DMS53 treated with DMSO at 0.1 percent for 48 hours (cell line): Measurements from ENCODE around the gene SFSWAP.
"Not testable (repeated sequence)": the region's sequence is repeated elsewhere in the genome, so short reads cannot be mapped to it uniquely, and the experiment has no call there.

Experiments used
- DNase-seq: peaks from one replicate; lab custom pipeline; 2025; ENCODE audit not compliant: unreplicated experiment; lab: John Stamatoyannopoulos, UW

The SFSWAP gene

DNA sequence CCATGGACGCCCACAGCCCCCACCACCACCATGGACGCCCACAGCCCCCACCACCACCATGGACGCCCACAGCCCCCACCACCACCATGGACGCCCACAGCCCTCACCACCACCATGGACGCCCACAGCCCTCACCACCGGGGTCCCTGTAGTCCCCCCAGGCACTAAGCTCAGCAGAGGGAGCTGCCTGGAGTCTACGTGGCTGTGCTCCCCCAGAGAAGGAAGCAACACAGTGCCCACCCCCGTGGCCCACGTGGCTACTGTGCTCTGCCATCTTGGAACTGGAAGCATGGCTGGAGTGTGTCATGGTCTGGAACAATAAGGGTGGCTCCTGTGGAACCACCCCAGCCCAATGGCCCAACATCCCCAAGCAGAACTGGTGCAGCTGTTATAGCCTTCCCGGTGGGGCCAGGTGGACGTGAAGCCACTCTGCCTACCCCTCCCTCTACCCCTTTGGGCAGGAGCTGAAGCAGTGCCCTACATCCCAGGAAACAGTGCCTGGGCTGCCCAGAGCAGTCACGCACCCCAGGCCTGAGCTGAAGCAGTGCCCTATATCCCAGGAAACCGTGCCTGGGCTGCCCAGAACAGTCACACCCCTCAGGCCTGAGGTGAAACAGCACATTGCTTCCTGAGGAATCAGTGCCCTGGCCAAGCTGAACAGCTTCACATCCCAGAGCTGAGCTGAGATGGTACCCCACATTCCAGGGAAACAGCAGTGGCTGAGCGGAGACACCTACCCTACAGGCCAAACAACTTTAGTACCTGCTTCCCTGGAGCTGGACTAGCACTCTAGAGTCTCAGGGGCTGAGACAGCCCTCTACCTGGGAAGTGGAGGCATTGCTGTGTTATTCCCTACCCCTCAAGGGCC lies 9.0 kb upstream of the SFSWAP start:
- DNase-seq, result no peak

DNA sequence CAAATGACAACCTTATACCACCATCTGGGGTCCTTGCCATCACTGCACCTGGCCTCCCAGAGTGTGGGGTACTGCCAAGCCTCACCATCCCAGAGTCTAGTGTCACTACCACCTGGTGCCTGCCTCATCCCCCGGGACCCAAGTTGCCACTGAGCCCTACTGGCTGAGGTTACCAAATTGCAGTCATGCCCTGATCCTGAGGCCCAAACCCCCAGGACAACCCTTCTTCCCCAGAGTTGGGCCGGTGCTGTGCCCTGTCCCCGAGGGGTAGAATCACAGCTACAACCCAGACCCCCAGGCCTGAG lies 8.4 kb upstream of the SFSWAP start:
- DNase-seq, result no peak

DNA sequence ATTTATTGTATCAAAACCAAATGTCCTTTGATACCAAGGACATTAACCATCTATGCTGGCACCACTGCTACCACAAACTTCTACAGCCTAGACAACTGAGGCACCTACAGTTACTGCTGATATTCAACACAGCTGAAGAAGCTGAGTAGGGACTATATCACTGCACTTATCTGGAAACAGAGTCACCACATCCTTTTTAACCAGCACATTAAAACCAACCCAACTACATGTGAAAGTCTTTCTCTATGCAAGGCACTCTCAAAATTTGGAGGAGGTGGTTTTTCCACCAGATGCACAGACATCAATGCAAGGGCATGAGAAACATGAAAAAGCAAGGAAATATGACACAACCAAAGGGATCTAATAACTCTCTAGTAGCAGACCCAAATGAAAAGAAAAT lies 7.7 kb upstream of the SFSWAP start:
- no peak for DNase-seq

DNA sequence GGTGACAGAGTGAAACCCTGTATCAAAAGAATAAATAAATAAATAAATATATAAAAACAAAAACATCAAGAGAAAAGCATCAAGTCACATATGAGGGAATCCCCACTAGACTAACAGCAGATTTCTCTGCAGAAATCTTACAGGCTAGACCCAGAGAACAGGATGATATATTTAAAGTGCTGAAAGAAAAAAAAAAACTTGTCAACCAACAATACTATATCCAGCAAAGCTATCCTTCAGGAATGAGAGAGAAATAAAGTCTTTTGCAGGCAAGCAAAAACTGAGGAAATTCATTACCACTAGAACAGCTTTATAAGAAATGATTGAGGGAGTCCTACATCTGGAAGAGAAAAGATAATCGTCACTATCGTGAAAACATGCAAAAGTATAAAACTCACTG lies 6.4 kb upstream of the SFSWAP start:
- no peak for DNase-seq

DNA sequence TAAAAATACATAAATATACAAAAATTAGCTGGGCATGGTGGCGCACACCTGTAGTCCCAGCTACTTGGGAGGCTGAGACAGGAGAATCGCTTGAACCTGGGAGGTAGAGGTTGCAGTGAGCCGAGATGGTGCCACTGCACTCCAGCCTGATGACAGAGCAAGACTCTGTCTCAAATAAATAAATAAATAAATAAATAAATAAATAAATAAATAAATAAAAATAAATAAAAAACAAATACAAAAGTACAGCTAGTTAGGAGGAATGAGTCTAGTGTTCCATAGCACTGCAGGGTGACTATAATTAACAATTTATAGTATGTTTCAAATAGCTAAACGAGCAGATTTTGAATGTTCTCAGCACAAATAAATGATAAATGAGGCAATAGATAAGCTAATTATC lies 4.2 kb upstream of the SFSWAP start:
- DNase-seq, result not testable (repeated sequence)

DNA sequence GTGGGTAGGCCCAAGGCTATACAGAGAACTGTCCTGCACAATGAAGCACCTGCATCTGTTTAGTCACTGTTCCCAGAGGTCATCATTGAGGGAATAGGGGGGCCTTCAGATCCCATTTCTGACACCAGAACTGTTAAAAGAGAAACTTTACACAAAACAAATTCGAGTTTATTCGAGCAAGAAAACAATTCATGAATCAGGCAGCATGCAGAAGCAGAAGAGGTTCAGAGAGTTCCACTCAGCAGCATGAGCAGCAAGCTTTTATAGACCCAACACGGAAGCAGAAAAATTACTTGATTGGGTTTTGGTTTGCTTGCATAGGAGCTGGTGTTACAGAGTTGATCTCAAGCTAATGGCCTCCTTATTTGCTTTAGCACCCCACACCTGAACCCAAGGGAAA lies 1.7 kb upstream of the SFSWAP start:
- DNase-seq, result no peak

DNA sequence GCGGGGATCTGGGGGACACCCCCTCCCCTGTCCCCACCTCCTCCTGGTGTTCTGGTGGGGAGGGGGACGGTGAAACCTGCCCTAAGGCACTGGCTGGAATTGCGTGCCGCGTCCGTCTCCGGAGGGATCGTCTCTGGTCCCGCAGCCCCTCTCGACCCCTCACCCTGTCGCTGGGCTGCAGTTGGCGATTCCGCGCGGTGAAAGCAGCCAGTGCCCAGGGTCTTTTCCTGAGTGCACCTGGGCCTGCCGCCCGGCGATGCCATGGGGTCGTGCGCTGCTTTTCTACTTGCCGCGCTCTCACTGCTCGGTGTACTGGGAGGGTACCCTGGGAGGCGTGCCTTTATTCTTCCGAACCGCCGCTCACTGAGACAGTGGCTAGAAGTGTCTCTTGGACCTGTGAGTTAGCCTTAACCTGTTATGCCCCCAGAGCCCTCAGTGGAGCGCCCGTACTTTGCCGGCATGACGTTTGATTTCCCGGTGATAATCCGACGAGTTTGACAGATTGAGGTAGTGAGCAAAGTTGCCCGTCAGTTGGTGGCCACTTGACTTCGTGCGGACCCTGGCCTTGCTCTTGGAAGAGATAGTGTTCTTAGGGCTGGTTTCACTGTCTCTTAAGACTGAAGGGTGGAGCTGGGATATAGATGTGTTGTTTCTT lies 788 bp downstream of the SFSWAP start:
- no peak for DNase-seq

DNA sequence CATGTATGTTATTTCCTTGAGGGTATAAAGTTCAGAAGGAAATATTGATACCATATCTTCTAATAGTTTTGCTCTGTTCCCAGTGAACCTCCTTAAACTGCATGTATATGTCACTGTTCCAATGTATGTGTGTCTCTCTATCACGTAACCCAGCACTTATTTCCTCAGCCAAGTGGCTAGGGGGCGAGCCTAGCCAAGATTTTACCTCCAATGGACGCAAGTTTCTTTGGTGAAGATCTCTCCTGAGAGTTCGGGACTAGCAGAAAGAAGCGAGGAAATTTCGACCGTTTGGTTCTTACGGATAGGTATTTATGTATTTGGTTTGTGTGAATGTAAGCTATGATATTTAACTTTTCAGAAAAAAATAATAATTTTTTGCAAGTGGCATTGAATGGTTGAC lies 2.5 kb downstream of the SFSWAP start:
- DNase-seq, result no peak

DNA sequence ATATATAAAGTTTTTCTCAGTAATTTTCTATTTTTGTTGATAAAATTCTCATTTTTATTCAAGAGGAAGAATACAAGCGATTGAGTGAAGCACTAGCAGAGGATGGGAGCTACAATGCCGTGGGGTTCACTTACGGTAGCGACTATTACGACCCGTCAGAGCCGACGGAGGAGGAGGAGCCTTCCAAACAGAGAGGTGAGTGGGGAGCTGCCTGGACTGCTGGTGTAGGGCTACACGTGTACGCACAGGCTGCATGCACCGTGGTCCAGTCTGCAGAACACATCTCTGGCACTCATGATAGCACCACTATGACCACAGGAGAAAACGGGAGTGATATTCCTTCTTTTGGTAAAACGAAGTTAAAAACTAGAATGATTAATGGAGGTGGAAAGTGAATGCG lies 3.9 kb downstream of the SFSWAP start:
- DNase-seq, result no peak

DNA sequence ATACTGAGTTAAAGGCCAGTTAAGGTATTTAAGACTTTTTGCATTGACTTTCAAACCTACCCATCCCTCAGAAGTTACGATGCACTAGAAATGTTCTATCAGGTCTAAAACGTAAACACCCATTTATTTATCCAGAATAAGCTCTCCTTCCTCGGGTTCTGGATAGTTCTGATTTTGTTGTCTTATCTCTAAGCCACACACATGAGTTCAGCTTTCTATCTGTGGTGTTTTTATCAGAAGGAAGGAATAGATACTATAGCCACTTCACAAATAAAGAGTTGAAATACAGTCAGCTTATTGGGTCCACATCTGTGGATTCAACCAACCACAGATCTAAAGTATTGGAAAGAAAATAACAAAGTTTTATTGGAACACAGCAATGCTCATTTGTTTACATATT lies 5.4 kb downstream of the SFSWAP start:
- no peak for DNase-seq

DNA sequence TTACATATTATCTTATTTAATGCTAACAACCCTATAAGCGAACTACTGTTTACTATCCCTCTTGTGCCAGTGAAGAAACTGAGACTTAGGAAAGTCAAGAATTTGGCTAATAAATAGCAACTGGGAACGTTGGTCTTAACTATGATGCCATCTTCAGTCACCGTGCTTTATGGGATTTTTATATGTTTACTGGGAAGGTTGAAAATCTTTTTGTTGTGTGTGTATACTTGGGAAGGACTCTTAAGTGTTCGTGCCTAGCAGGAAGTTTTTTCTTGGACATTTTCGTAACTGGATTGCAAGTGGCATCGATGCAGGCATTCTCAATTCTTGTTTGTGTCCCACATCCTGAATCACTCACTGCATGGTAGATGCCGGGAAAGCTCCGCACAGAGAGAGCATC lies 9.4 kb downstream of the SFSWAP start:
- DNase-seq, result no peak

DNA sequence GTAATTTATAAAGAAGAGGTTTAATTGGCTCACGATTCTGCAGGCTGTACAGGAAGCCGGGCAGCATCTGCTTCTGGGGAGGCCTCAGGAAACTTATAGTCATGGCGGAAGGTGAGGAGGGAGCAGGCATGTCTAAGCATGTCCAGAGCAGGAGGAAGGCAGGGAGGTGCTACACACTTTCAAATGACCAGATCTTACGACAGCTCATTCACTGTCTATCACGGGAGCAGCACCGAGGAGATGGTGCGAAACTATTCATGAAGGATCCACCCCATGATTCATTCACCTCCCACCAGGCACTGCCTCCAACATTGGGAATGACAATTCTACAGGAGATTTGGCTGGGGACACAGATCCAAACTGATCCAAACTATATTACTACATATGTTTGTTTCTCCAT lies 10.0 kb downstream of the SFSWAP start:
- no peak for DNase-seq

DNA sequence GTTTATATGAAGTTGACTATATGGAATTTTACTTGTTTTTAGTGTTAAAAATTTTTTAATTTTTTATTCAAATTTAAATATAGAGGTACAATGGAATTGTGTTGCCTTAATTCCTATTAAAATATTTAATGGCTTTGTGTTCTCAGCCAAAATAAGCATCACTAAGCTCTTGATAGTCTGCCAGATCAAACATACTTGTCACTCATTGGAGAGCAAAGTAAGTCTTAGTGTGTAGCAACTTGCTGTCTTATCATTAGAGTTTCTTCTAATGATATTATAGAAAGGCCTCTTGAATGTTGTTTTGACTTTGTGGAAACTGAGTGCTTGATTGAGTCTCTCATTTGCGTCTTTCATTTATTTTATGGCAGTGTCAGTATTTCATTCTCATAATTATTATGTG lies 10.7 kb downstream of the SFSWAP start:
- no peak for DNase-seq

DNA sequence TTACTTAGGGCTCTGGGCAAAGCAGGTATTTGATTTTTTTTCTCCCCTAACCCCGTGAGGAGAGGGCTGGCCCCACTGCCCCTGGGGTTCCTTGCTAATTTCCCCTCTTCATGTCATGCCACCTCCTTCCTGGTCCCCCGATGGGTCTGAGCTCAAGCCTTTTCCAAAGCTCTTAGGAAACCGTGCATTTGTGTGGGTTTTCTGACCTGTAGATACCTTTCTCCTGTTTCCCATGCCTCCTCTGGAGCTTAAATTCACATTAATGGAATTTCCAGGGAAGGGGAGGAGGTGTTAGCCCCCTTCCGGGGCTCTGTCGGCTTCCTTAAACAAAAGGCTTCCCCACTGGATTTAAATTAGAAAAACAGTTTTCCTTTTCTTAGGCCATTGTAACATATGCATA lies 12.6 kb downstream of the SFSWAP start:
- DNase-seq, result no peak

DNA sequence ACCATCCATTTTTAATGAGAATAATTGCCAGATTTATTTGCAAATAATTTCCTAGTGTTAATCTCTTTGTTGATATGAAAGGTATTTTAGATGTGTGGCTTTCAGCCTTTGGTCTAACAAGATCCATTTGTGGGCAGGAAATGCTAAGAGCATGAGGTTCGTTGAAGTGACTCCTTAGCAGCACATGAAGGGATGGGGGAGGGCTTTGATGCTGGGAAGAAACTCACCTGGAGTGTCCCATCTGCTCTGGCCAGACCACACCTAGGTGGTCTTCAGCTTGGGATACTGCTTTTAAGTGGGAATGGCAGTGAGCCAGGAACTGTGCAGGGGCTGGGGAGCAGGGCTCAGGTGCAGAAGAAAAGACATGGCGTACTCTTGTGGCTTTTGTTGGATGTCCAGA lies 13.6 kb downstream of the SFSWAP start:
- no peak for DNase-seq

DNA sequence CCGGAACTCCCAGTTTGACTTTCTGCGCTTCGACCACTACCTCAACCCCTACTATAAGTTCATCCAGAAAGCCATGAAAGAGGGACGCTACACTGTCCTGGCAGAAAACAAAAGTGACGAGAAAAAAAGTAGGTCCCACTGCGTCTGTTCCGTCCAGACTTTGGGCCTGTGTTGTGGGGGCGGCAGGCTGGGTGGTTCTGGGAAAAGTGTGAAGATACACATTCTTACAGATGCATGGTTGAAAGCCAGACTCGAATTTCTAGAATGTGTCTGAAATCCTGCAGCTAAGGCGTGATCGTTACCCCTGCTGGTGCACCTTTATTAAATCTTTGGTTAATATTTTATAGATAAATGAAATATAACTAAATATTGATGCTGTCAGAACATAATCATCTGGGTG lies 14.6 kb downstream of the SFSWAP start:
- DNase-seq, result no peak

DNA sequence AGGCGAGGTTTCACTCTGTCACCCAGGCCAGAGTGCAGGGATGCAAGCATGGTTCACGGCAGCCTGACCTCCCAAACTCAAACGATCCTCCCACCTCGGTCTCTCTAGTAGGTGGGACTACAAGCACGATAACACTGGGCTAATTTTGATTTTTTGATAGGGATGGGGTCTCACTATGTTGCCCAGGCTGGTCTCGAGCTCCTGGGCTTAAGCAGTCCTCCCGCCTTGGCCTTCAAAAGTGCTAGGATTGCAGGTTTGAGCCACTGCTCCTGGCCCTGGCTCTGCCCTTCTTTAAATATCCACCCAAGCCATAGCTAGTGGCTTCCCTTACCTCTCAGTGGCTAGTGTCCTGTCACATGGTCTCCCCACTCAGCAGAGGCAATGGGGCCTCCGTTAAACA lies 17.8 kb downstream of the SFSWAP start:
- DNase-seq, result no peak

DNA sequence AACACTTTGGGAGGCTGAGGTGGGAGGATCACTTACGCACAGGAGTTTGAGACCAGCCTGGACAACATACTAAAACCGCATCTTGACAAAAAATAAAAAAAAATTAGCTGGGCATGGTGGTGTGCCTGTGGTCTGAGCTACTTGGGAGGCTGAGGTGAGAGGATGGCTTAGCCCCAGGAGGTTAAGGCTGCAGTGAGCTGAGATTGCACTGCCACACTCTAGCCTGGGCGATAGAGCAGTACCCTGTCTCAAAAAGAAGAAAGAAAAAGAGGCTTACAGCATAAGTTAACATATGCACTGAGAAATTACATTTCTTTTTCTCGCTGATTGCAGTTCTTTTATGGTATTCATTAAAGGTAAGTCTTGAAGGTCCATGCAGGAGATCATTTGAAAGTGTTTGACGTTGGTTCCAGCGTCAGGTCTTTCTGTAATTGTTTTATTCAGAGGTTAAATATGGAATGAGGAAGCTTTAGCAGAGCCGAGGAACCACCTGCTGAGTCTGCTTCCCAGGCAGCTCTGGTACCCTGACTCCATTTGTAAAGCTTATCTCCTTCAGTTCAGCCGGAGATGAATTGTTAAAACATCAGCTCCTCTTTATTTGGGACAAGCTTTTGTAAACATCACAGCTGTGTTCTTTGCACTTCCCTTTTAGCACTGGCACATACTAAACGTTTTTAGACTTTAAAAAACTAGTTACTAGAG lies 18.5 kb downstream of the SFSWAP start:
- no peak for DNase-seq

DNA sequence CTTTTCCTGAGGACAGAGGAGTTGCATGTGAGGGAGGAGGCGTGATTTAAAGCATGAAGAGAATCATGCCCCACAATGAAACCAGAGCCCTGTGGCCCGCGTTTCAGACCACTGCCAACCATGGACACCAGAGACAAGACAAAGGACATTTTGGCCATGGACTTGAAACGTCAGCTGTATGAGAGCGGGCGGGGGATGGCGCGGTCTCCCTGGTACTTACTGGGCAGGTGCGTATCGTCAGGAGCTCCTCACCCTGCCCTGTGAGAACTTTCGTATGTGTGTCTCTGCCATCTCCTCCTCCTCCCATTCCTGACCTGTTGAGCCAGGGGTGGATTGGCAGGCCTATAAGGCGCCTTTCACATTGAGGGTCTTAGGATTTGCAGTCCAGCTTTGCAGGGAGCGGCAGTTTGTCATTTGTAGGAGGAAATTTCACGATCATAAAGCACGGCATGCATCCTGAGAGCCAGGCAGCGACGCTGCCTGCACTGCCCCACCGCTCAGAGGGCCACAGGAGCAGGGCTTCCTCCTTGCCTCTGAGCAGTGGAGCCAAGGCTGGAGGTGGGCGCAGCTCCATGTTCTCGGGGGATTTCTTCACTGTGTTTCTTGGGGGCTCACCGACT lies 22.2 kb downstream of the SFSWAP start:
- no peak for DNase-seq

DNA sequence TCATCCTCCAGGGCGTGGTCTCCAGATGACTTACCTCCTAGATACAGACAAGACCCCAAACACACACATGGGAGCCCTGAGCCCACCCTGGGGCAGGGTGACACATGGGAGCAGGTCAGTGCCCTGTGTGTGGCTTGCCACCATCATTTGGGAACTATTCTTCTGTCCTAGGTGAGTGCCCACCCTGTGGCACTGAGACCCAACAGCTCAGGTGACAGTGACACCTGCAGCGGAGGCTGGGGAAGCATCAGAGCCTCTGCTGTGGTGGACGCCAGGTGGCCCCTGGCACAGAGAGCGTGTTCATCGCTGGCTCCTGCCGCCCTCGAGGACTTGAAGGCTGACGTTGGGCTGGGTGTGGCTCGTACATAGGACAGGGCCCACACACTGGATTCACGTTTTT lies 23.0 kb downstream of the SFSWAP start:
- no peak for DNase-seq

DNA sequence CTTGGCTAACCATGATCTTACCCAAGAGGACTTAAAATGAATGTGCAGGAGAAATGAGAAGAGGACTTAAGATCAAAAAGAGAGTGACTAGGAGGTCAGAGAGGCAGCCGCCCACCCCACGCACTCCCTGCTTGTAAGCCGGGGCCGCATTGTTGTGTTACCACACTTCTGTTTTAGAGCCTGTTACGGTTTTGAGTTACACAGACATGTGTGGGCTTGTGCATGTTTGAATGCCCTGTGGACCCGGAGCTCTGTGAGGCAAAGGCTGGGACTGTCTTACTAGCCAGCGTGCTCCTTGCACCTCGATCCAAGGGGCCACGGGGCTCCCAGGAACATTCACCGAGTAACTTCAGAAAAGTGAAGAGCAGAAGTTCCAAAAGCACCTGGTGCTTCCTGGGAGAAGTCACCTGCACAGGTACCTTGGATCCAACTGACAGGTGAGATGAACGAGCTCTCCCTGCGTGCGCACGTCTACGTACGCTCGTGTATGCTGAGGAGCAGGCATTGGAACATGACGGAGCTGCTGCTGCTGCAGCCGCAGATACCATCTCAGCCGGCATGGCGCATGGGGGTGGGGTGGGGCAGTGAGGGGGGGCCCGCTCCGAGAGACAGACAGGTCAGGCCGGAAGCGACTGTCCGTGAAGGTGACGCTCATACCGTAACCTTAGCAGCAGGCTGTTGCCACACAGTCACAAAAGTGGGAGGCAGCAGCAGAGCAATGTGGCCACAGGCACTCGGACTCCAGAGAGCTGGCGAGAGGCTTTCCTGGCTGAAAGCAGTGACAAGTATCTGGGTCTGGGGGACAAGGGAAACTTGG lies 23.7 kb downstream of the SFSWAP start:
- DNase-seq, result no peak
